TTC549 (cell line): ENCODE measurements around the gene TMCC1.
"Not testable (repeated sequence)": the region's sequence is repeated elsewhere in the genome, so short reads cannot be mapped to it uniquely, and the experiment has no call there.

Experiments
- FAIRE-seq: peaks from 2 replicates; lab custom pipeline; 2012; peaks lifted over from hg19 to GRCh38; lab: Jason Lieb, UNC

The TMCC1 gene

DNA sequence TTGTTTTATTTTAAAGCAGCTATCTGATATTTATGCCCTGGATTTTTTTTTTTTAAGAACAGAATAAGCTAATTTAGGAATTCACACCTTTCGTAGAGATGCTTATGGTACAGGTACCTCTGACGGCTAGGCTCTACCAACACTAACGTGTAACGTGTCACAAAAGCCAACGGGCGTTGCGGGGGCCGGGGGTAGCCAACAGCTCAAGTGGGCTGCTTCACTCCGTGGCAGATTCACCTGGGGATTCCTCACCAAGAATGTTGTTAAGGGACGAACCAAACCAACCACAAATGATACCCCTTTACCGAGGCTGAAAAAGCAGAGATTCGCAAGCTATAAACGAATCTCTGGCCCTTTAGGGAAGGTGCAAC, 1.0 kb downstream of the TMCC1 start:
- FAIRE-seq: no peak

DNA sequence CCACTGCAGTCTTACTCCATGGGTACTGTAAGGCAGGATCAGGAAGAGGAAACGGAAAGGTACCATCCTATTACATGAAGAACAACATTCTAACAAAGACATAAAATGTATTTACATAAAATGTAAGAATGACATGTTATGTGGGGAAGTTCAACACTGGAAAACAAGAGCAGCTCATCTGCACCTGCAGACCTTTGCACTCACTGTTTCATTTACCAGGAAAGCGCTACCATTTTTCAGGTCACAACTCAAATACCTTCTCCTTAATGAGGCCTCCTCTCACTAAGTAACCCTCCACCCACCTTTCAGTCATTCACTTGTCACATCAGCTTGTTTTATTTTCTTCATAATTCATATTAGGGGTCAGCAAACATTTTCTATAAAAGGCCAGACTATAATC, 2.6 kb downstream of the TMCC1 start:
- FAIRE-seq: no peak

DNA sequence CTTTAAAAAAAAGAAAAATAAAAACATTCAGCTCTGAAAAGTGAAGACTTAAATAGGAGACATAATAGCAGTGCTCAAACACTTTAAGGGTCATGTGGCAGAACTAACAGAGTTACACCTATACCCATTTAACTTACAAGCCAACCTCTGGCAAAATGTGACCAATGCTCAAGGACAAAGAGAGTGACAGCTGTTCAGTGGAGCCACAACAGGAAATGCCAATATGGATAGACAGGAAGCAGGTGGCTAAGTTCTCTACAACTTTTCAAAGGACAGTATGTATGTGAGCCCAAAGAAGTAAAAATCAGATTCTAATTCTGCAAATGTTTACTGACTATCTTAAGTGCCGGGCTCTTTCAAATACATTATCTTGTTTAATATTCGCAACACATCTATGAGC, 3.4 kb downstream of the TMCC1 start:
- FAIRE-seq: no peak

DNA sequence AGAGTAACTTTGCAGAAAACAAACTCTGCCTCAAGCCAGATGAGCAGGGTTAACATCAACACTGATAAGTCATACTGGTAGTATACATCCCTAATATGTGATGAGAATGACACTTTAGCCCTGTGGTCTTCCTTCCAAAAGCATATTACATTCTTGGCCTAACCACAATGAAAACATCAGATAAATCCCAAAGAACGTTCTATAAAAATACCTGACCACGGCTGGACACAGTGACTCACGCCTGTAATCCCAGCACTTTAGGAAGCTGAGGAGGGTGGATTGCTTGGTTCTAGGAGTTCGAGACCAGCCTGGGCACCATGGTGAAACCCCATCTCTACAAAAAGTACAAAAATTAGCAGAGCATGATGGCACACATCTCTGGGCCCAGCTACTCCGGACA, 4.7 kb downstream of the TMCC1 start:
- no peak for FAIRE-seq

DNA sequence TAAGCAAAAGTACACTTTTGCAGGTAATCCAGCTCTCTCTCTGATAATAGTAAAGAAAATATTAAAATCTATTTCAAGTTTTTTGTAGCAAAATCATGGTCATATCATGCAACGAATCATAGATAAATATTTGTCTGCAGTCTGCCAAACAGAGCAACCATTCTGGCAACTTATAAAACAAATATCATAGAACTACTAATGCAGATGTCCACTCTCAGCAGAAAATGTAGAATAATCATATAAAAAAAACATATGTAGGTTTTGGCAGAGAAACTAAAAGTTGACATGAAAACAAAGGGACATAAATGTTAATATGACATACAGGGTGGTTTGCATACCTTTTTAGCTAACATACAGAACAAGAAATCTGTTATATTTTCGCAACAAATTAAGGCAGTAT, 12.2 kb downstream of the TMCC1 start:
- no peak for FAIRE-seq

DNA sequence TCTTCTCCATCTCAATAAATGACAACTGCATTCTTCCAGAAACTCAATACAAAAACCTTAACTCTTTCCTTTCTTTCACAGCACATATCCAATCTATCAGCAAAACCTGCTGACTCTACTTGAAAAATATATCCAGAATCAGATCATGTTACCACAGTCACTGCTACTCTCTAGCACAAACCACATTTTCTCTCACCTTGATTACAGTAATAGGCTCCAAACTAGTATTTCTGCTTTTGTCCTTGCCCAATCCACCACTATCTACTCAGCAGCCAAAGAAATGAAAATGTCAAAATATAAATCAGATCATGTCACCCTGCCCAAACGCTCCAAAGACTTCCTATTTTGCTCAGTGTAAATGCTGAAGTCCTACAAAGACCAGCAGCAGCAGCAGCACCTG, 15.2 kb downstream of the TMCC1 start:
- no peak for FAIRE-seq

DNA sequence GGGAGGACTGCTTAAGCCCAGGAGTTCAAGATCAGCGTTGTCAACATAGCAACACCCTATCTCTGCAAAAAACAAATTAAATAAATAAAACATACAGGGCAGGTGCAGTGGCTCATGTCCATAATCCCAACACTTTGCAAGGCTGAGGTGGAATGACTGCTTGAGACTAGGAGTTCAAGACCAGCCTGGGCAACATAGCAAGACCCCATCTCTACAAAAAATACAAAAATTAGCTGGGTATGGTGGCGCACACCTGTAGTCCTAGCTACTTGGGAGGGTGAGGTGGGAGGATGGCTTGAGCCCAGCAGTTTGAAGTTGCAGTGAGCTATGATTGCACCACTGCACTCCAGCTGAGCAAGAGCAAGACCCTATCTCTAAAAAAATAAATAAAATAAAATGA, 19.0 kb downstream of the TMCC1 start:
- FAIRE-seq: not testable (repeated sequence)

DNA sequence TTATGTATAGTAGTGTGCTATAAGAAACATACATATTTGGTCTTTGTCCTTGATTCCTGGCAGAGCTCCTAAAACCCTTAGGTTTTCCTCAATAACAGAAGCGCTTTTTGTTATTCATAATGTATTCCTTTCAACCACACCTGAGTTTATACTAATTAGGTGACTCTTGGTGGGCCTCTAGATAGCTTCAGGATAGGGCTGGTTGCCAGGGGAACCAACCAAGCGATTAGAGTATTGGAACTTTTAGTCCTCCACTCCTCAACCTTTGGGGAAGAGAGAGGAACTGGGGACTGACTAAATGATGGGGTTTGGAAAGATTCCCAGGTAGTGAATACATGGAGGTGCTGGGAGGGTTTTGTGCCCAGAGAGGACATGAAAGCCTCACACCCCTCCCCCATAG, 24.6 kb downstream of the TMCC1 start:
- FAIRE-seq: no peak

DNA sequence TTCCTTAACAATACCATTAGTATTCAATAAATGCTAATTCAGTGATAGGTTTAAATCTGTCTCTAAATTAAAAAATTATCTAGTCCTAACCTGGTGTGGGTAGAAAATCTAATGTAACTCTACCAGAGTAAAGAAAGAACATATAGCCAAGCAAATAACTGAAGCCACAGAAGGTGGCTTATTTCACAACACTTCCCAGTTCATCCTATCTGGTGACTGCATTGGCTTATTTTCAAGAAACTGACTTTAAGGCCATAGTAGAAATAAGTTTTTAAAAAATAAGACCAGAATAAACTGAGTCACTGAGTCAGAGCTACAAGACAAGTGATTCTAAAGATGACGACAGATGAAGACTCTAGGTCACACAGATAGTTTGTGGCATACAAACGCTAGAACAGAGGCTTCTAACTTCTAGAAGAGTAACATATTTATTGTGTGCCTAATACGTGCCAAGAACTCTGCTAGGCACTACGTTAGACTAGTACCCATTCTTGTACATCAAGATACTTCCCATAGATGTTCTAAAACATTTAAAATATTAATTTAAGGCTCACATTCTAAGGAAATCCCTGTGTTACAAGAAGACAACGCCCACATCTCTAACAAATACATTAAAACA, 25.9 kb downstream of the TMCC1 start:
- no peak for FAIRE-seq

DNA sequence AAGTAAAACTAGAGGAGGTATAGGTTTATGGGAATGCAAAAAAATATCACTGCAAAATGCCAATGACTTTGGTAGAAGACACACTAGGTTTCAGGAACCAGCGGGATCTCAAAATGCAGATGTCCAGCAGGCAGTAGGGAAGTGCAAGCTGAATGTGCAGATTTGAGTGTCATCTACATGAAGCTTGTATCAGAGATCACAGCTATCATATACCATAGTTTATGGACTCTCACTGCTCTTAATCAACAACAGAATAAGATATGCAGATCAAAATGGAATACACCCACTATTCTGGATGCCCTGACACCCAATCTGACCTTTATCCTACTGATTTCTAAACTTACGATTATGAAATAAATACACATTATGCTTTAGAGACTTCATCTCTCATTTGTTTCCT, 27.7 kb downstream of the TMCC1 start:
- FAIRE-seq: no peak

DNA sequence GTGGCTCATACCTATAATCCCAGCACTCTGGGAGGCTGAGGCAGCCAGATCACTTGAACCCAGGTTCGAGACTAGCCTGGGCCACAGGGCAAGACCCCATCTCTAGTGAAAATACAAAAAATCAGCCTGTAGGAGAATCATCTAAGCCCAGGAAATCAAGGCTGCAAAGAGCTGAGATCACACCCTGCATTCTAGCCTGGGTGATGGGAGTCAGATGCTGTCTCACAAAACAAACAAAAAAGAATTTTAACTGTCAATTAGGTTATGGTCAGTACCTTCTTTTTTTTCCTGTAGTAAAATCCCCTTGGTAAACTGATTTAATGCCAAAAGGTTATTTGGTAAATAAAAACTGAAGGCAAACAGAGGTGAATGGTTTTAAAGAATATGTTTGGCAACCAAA, 29.0 kb downstream of the TMCC1 start:
- no peak for FAIRE-seq

DNA sequence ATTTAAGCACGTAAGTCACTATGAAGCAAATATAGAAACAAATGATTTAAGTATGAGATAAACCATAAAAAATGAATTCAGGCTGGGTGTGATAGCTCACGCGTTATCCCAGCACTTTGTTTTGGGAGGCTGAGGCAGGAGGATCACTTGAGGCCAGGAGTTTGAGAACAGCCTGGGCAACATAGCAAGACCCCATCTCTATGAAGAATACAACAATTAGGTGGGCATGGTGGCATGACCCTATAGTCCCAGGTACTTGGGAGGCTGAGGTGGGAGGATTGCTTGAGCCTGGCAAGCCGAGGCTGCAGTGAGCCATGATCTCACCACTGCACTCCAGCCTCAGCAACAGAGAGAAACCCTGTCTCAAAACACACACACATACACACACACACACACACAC, 34.2 kb downstream of the TMCC1 start:
- FAIRE-seq: no peak

DNA sequence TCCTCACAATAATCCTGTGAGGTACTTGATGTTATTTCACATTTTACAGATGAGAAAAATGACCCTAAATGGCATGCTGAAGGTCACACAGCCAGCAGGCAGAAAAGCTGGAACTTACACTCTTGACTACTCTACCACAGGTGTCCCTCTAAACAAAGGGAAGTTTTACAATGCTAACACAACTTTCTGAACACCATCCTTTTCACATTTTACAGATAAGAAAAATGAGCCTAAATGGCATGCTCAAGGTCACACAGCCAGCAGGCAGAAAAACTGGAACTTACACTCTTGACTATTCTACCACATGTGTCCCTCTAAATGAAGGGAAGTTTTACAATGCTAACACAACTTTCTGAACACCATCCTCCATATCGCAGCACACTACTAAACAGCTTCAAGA, 35.6 kb downstream of the TMCC1 start:
- no peak for FAIRE-seq

DNA sequence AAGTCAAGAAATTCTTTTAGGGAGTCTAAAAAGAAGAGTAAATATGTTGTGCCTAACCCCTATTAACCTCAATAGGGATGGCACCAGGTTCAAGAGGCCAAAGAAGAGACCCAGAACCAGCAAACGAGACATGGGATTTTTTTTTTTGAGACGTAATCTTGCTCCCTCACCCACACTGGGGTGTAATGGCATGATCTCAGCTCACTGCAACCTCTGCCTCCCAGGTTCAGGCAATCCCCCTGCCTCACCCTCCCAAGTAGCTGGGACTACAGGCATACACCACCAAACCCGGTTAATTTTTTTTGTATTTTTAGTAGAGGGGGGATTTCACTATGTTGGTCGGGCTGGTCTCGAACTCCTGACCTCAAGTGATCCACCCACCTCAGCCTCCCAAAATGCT, 36.7 kb downstream of the TMCC1 start:
- not testable (repeated sequence) for FAIRE-seq

DNA sequence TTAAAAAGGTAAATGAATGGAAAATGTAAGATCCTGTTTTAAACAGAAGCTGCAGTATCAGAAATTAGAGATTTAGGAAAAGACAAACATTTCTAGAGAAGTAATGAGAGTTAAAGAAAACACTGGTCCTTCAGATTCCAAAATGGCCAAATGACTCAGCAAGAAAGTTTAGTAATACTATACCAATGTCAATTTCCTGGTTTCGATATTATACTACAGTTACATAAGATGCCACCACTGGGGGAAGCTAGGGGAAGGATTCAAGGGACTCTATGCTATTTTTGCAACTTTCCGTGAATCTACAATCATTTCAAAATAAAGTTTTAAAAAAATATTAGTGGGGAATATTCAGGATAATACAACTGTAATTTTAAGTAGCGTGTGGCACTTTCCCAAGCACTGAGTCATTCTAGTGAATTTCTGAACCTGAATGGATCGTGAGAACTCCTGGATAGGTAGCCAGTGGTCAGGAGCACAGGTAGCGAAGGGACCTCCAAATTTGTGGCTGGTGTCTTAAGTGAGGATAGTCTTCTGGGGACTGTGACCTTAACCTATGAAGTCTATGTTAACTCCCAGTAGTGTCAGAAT, 37.6 kb downstream of the TMCC1 start:
- FAIRE-seq: no peak

DNA sequence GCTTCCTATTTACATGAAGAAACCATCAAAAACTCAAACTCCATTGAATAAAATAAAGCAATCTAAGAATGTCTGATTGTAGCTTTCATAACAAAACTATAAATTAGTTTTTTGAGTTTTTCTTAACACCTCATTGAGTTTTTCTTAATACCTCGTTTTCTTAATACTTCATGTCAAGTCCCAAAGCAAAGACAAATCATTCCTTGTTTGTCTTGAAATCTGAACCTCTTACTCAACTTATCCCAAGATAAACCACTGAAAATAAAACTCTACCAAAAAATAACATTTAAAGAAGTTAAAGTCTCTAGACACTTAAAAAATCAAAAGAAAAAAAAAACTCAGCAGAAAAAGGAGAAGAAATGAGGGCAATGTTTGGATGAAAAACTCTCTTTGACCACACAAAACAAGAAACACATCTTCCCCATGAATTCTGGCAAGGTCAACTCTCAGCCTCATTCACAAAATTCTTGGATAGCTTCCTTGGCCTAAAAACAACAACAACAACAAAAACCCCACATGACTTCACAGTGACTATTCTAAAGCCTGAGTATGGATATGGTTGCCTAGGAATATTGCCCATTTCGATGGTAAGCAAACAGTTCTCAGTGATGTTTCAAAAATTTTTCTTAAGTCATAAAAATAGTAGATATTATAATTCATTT, 38.2 kb downstream of the TMCC1 start:
- FAIRE-seq: no peak

DNA sequence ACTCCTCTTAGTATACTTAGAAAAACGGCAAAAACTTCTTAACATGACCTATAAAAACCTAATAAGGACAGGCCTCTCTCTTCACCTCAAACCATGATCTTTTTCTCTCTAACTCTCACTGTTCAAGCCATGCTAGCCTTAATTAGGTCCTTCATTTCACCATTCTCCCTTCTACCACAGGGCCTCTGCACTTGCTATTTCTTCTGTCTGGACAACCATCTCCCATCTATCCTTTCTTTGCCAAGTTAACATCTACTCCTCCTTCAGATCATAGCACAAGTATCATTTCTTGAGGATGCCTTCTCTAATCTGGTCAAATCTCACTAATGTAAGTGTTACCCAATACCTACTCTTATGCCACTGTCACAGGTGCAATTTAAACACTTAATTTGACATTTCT, 39.1 kb downstream of the TMCC1 start:
- no peak for FAIRE-seq

DNA sequence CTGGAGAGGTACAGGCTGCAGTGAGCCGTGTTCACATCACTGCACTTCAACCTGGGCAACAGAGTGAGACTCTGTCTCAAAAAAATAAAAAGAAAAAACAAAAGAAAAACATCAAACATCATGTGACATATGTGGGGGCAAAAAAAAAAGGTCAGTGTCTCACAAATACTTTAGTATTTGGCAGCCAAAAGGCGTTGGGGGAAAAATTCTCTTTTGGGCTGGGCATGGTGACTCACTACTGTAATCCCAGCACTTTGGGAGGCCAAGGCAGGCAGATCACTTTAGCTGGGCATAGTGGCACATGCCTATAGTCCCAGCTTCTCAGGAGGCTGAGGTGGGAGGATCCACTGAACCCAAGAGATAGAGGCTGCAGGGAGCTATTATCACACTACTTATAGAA, 47.6 kb downstream of the TMCC1 start:
- no peak for FAIRE-seq

DNA sequence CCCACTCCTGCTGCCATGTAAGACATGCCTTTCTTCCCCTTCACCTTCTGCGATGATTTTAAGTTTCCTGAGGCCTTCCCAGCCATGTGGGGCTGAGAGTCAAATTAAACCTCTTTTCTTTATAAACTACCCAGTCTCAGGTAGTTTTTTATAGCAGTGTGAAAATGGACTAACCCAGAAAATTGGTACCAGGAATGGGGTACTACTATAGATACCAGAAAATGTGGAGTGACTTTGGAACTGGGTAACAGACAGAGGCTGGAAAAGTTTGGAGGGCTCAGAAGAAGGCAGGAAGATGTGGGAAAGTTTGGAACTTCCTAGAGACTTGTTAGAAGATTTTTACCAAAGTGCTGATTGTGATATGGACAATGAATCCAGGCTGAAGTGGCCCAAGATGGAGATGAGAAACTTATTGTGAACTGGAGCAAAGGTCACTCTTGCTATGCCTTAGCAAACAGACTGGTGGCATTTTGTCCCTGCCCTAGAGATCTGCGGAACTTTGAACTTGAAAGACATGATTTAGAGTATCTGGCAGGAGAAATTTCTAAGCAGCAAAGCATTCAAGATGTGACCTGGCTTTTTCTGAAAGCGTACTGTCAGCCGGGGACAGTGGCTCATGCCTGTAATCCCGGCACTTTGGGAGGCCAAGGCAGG, 52.7 kb downstream of the TMCC1 start:
- no peak for FAIRE-seq

DNA sequence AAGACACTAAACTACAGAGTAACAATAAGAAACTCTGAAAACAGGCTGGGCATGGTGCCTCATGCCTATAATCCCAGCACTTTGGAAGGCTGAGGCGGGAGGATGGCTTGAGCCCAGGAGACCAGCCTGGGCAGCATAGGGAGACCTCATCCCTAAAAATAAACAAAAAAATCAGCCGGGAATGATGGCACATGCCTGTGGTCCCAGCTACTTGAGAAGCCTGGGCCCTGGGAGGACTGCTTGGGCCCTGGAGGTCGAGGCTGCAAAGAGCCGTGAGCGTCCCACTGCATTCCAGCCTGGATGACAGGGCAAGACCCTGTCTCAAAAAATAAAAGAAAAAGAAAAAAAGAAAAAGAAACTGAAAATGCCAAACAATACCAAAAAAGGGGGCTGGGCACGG, 55.4 kb downstream of the TMCC1 start:
- no peak for FAIRE-seq

DNA sequence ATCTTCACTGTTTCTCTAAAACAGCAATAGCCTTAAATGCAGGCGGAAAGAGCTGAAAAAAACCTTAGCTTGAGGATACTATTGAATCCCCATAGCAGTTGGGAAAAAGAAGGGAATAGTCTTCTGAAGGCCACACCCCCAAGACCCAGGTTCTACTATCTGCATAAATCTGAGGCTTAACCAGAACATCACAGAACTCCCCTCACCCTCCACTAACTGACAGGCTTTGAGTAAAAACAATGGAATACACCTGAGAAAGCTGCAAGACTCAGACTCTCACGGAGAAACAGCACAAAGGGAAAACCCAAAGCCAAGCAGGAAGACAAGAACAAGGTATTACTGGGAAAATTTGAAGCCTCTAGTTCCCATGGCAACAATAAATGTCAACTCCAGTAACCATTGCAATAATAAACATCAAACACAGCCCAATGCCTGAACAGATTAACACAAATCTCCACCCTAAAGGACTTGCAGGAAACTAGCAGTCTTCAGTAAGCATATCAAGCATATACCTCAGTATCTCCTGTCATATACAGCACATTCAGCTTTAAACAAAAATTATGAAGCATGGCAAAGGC, 56.4 kb downstream of the TMCC1 start:
- no peak for FAIRE-seq

DNA sequence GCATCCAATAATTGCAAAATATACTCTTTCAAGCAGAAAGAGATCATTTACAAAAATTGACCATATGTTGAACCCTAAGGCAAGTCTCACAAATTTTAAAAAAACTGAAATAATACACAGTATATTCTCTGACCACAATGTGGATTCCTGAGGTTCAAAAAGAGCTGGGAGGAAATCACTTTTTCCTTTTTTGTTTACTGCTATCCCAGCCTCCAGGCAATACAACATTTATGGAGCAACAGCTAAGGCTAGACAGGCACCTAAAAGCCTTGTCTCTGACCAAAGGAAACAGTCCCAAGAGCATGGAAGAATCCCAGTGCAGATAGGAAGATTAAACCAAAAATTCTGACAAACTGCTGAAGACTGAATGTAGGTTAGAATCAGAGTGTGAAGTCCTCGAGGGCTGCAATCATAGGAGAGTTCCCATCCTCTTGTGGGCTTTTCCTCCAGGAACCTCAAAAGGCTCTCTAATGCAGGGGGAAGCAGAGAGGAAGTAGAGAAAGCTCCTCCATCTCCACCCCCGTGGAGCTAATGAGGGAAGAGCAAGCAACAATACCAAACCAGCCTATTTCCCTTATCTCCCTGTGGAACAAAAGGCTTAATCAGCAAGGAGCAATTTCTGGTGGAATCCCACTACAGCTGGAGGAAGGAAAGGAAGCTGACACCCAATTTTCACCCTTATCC, 57.0 kb downstream of the TMCC1 start:
- no peak for FAIRE-seq

DNA sequence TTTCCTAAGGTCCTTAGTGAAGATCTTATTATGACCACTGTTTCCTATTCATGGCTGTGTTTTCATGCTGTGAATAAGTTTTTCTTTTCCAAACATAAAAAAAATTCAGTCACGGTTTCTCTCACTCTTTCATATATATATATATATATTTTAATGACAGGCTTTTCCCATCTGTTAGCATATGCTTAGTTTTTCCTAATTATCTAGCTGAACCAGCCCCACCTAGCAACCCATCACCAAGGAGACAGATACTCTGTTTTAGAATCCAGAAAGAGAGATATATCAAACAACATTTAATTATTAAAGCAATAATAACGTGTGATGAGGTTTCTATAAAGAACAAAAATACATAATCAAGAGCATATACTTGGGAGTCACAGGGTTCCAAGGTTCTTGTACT, 58.3 kb downstream of the TMCC1 start:
- no peak for FAIRE-seq
